NCI-H128 (cell line): ENCODE measurements around the gene CEP128.

Source experiments
- DNase-seq: peaks from one replicate; lab custom pipeline; 2025; ENCODE audit not compliant: unreplicated experiment; lab: John Stamatoyannopoulos, UW

Gene CEP128

GRCh38 chr14:80494769-80495168 is 446.8 kb downstream of the CEP128 start:
- no peak for DNase-seq

GRCh38 chr14:80493620-80494019 is 447.9 kb downstream of the CEP128 start:
- DNase-seq, result no peak

- DNase-seq, result no peak
Measured at GRCh38 chr14:80491650-80492049, 449.9 kb downstream of the CEP128 start.

- DNase-seq, result no peak
Measured at GRCh38 chr14:80491131-80491530, 450.4 kb downstream of the CEP128 start.

GRCh38 chr14:80489513-80489912 is 452.0 kb downstream of the CEP128 start:
- no peak for DNase-seq

- DNase-seq, result no peak
Measured at GRCh38 chr14:80485764-80486163, 455.8 kb downstream of the CEP128 start.

GRCh38 chr14:80483331-80483730 is 458.2 kb downstream of the CEP128 start:
- DNase-seq, result no peak

GRCh38 chr14:80477388-80478160 is 464.0 kb downstream of the CEP128 start:
- no peak for DNase-seq

- no peak for DNase-seq
Measured at GRCh38 chr14:80475074-80475473, 466.5 kb downstream of the CEP128 start.

- no peak for DNase-seq
Measured at GRCh38 chr14:80468331-80469122, 473.0 kb downstream of the CEP128 start.

- DNase-seq, result no peak
Measured at GRCh38 chr14:80465546-80466220, 475.9 kb downstream of the CEP128 start.

GRCh38 chr14:80464531-80465149 is 476.9 kb downstream of the CEP128 start:
- no peak for DNase-seq

- no peak for DNase-seq
Measured at GRCh38 chr14:80456209-80456608, 485.3 kb downstream of the CEP128 start.

- DNase-seq, result no peak
Measured at GRCh38 chr14:80455031-80455430, 486.5 kb downstream of the CEP128 start.

GRCh38 chr14:80448267-80448666 is 493.3 kb downstream of the CEP128 start:
- no peak for DNase-seq

GRCh38 chr14:80447392-80447791 is 494.1 kb downstream of the CEP128 start:
- DNase-seq, result no peak
